ENCODE results near the gene FBXO42. TPM values are rescaled to one million over a fixed set of nuclear protein-coding genes. Genes with fewer than 3 reads are reported as not detected.
"Not testable (repeated sequence)": the region's sequence is repeated elsewhere in the genome, so short reads cannot be mapped to it uniquely, and the experiment has no call there.

FBXO42 gene
- total and polyA plus RNA-seq, 2 donors (not counting 3 experiments of a cell fraction or from before 2014, with no cell fraction given) = 16.3 to 20.4 TPM

- peaks cover 26% of the 10 kb centered on the region for H3K4me1 ChIP-seq (ENCODE audit: control insufficient read depth, extremely low read depth, insufficient read depth, low read length)
- no peaks in the 10 kb centered on the region for H3K27me3 ChIP-seq (ENCODE audit: control insufficient read depth in 2 of 2, insufficient read depth in 2 of 2, low read length in 2 of 2)
- no peaks in the 10 kb centered on the region for H3K9me3 ChIP-seq (replicated peaks; ENCODE audit: control insufficient read depth, insufficient read depth, low read length)
- peaks cover 76% of the 10 kb centered on the region for H3K79me2 ChIP-seq (ENCODE audit: control insufficient read depth, insufficient read depth, low read length)
- no peak for TF ChIP-seq MAX (IDR thresholded peaks at IDR 0.05; ENCODE audit: insufficient read depth, insufficient read length)
- peak; percentile 40 for TF ChIP-seq FOS (IDR thresholded peaks at IDR 0.05; ENCODE audit: borderline replicate concordance, insufficient read depth, low read length)
- peak; percentile 67 for TF ChIP-seq JUN (IDR thresholded peaks at IDR 0.05; ENCODE audit: borderline replicate concordance, insufficient read depth, insufficient read length, low read depth)
- no peaks in the 10 kb centered on the region for H3K36me3 ChIP-seq (ENCODE audit: control insufficient read depth in 2 of 2, extremely low read depth in 1 of 2, insufficient read depth in 2 of 2, low read length in 2 of 2)
- no TSS peak for BruUV-seq (replicated peaks)
- no peaks in the 10 kb centered on the region for H4K20me1 ChIP-seq (replicated peaks; ENCODE audit: control insufficient read depth, extremely low read depth, insufficient read depth, low read length)
- ChIA-PET POLR2A (no interaction called here), CTCF (interaction anchor here (1.9 kb wide), 1 partner anchor 15 kb away, joined by 9 read pairs; no protein-coding TSS in a partner anchor)
- H3K4me2 ChIP-seq (ENCODE audit: insufficient read depth, low read length) = no peak overlapping the region
- H3K9me1 ChIP-seq (replicated peaks; ENCODE audit: control insufficient read depth, extremely low read depth, insufficient read depth, low read length) = no peaks in the 10 kb centered on the region
- no peak overlapping the region for H3K9ac ChIP-seq (replicated peaks; ENCODE audit: extremely low read depth, insufficient read depth, low read length)
- intact Hi-C loops (cut with micrococcal nuclease) = no loop called here
- H3K4me3 ChIP-seq (replicated peaks in 1 of 3; ENCODE audit: insufficient read depth in 1 of 3, low read depth in 1 of 3, low read length in 3 of 3) = no peak overlapping the region
- DNase-seq (ENCODE audit: low read depth, low spot score) (peak; percentile 59), FAIRE-seq (no peak)
- H2AFZ ChIP-seq (ENCODE audit: low read depth, low read length) = no peak overlapping the region
- H3K27ac ChIP-seq (ENCODE audit: insufficient read depth, low read depth, low read length) = peak overlapping the region; percentile 33
- dilution Hi-C loops (cut with MboI; ENCODE audit: extremely low pct_ligation_motif_present, low sequenced_read_pairs) = no loop called here
Observed at GRCh38 chr1:16348414-16349182, 3.7 kb downstream of the FBXO42 start.

GRCh38 chr1:16343276-16343675 is 9.0 kb downstream of the FBXO42 start:
- H3K4me1 ChIP-seq (ENCODE audit: control insufficient read depth, extremely low read depth, insufficient read depth, low read length); POLR2A ChIA-PET; intact Hi-C loops (cut with micrococcal nuclease); H3K9ac ChIP-seq (replicated peaks; ENCODE audit: extremely low read depth, insufficient read depth, low read length); FAIRE-seq; H3K9me1 ChIP-seq (replicated peaks; ENCODE audit: control insufficient read depth, extremely low read depth, insufficient read depth, low read length); H3K27me3 ChIP-seq (ENCODE audit: control insufficient read depth in 2 of 2, insufficient read depth in 2 of 2, low read length in 2 of 2); BruUV-seq (replicated peaks); H3K4me3 ChIP-seq (replicated peaks in 1 of 3; ENCODE audit: insufficient read depth in 1 of 3, low read depth in 1 of 3, low read length in 3 of 3); H3K27ac ChIP-seq (ENCODE audit: insufficient read depth, low read depth, low read length); H2AFZ ChIP-seq (ENCODE audit: low read depth, low read length); H4K20me1 ChIP-seq (replicated peaks; ENCODE audit: control insufficient read depth, extremely low read depth, insufficient read depth, low read length); CTCF ChIA-PET; H3K36me3 ChIP-seq (ENCODE audit: control insufficient read depth in 2 of 2, extremely low read depth in 1 of 2, insufficient read depth in 2 of 2, low read length in 2 of 2); H3K9me3 ChIP-seq (replicated peaks; ENCODE audit: control insufficient read depth, insufficient read depth, low read length); dilution Hi-C loops (cut with MboI; ENCODE audit: extremely low pct_ligation_motif_present, low sequenced_read_pairs); DNase-seq (ENCODE audit: low read depth, low spot score); H3K4me2 ChIP-seq (ENCODE audit: insufficient read depth, low read length): not testable (repeated sequence)
- H3K79me2 ChIP-seq (ENCODE audit: control insufficient read depth, insufficient read depth, low read length) = peaks cover 77% of the 10 kb centered on the region

All from endothelial cell of umbilical vein (primary cell).